Suprapubic skin (tissue), 4 donors: ENCODE measurements around the gene NF1. TPM values are rescaled to one million over a fixed set of nuclear protein-coding genes. Genes with fewer than 3 reads are reported as not detected.

Experiments
- DNase-seq, 2 donors: peaks; one replicate each; pipeline ENCODE4 v3.0.0-alpha.2; 2019; ENCODE audit warnings: low spot score in 2 of 2
- H3K27ac ChIP-seq: fragments of 200-600 bp; sonication (generic); one replicate; pipeline ENCODE4 v1.5.1; 2019
- H3K27me3 ChIP-seq: fragments of 200-600 bp; sonication (generic); one replicate; pipeline ENCODE4 v1.5.1; 2019
- H3K36me3 ChIP-seq: fragments of 200-600 bp; sonication (generic); one replicate; pipeline ENCODE4 v1.5.1; 2019
- H3K4me1 ChIP-seq: fragments of 200-600 bp; sonication (generic); one replicate; pipeline ENCODE4 v1.5.1; 2019
- H3K4me3 ChIP-seq: fragments of 200-600 bp; sonication (generic); one replicate; pipeline ENCODE4 v1.5.1; 2019; ENCODE audit warnings: mild to moderate bottlenecking
- H3K9me3 ChIP-seq: fragments of 200-600 bp; sonication (generic); one replicate; pipeline ENCODE4 v1.5.1; 2019
- CTCF ChIP-seq, 2 donors: fragments of 200-600 bp in 1 of 2; fragments of 450-650 bp in 1 of 2; sonication (generic) in 1 of 2; IDR thresholded peaks; one replicate each; pipeline ENCODE4 v1.5.1; 2016 to 2019; ENCODE audit warnings: antibody characterized with exemption in 2 of 2, mild to moderate bottlenecking in 1 of 2, moderate library complexity in 1 of 2
- EP300 ChIP-seq: sonication (generic); formaldehyde crosslinking; IDR thresholded peaks from one replicate; pipeline ENCODE4 v1.6.1; 2017; ENCODE audit warnings: antibody characterized with exemption
- POLR2A ChIP-seq, 2 donors: fragments of 450-650 bp; IDR thresholded peaks; one replicate each; pipeline ENCODE4 v1.6.1; 2017; ENCODE audit warnings: antibody characterized with exemption in 2 of 2, mild to moderate bottlenecking in 2 of 2, moderate library complexity in 2 of 2
- POLR2AphosphoS5 ChIP-seq, 3 donors: sonication (generic); formaldehyde crosslinking; IDR thresholded peaks; one replicate each; pipeline ENCODE4 v1.6.1; 2017; ENCODE audit warnings: antibody characterized with exemption in 3 of 3
- WGBS: methylation state at CpG from one replicate; pipeline ENCODE4 v1.1.5; 2018; 5-methylcytosine and 5-hydroxymethylcytosine counted together
- total RNA-seq, 4 donors: library from RNA; depleted of rRNA; stranded (reverse); fragments of >200 nt; gene quantifications; one replicate each; pipeline ENCODE4 v1.1.0, GENCODE V29; 2016

NF1 gene
- total RNA-seq, 4 donors from 2014 or later, result 32.3 to 113 (median 45.4) TPM

DNA sequence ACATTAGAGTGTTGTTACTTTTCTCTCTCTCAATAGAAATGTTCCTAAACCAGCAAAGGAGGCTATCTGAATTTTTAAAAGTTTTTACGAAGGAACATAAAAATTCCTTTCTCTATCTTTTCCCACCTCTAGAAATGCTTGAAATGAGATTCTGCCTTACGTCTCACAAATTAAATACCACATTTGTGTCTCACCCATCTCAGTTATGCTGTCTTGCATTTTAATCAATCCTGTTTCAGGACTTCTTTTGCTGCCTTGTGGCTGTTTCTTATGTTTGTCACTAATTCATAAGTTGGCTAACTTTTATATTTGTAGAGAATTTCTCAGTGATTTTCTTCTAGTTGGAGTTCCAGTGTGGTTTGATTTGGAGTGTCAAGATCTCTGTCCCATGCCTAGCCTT lies 198.8 kb downstream of the NF1 start:
- Histone ChIP-seq H3K4me3 (no peak overlapping the region), H3K27ac (no peak overlapping the region), H3K4me1 (peaks cover 3% of the 10 kb centered on the region), H3K27me3 (no peaks in the 10 kb centered on the region), H3K36me3 (no peaks in the 10 kb centered on the region), H3K9me3 (no peaks in the 10 kb centered on the region)
- TF ChIP-seq EP300, result no peak
- no peak for TF ChIP-seq CTCF (IDR thresholded peaks at IDR 0.05)
- TF ChIP-seq POLR2A (IDR thresholded peaks at IDR 0.05), result no peak
- TF ChIP-seq POLR2AphosphoS5 (IDR thresholded peaks at IDR 0.05), result no peak
- WGBS, result 97% methylated on average over 2 of the region's 2 CpGs
- no peak for DNase-seq

GRCh38 chr17:31294231-31294630 lies 199.5 kb downstream of the NF1 start:
- 93% methylated on average over 3 of the region's 3 CpGs for WGBS
- TF ChIP-seq CTCF (IDR thresholded peaks at IDR 0.05) (no peak), EP300 (no peak), POLR2AphosphoS5 (IDR thresholded peaks at IDR 0.05) (no peak), POLR2A (IDR thresholded peaks at IDR 0.05) (no peak)
- no peak for DNase-seq

GRCh38 chr17:31294820-31295488 lies 200.2 kb downstream of the NF1 start:
- H3K27ac ChIP-seq, result no peak overlapping the region
- no peaks in the 10 kb centered on the region for H3K27me3 ChIP-seq
- DNase-seq, result no peak
- 86% methylated on average over 3 of the region's 3 CpGs for WGBS
- TF ChIP-seq POLR2AphosphoS5 (IDR thresholded peaks at IDR 0.05), result no peak
- no peak for TF ChIP-seq EP300
- TF ChIP-seq POLR2A (IDR thresholded peaks at IDR 0.05), result no peak
- TF ChIP-seq CTCF (IDR thresholded peaks at IDR 0.05), result no peak
- peaks cover 3% of the 10 kb centered on the region for H3K4me1 ChIP-seq
- H3K36me3 ChIP-seq, result no peaks in the 10 kb centered on the region
- no peak overlapping the region for H3K4me3 ChIP-seq
- H3K9me3 ChIP-seq, result no peaks in the 10 kb centered on the region

More at GRCh38 chr17:31294231-31294630, 199.5 kb downstream of the NF1 start:
- H3K4me3 ChIP-seq, result no peak overlapping the region
- H3K4me1 ChIP-seq, result peaks cover 3% of the 10 kb centered on the region
- no peaks in the 10 kb centered on the region for H3K36me3 ChIP-seq
- H3K27ac ChIP-seq, result no peak overlapping the region
- no peaks in the 10 kb centered on the region for H3K27me3 ChIP-seq
- H3K9me3 ChIP-seq, result no peaks in the 10 kb centered on the region

- 76% methylated on average over 1 of the region's 1 CpG for WGBS
- Histone ChIP-seq H3K27ac (no peak overlapping the region), H3K4me3 (no peak overlapping the region), H3K36me3 (no peaks in the 10 kb centered on the region), H3K9me3 (no peaks in the 10 kb centered on the region), H3K4me1 (peaks cover 3% of the 10 kb centered on the region), H3K27me3 (no peaks in the 10 kb centered on the region)
- no peak for DNase-seq
- TF ChIP-seq CTCF (IDR thresholded peaks at IDR 0.05) (no peak), POLR2A (IDR thresholded peaks at IDR 0.05) (no peak), POLR2AphosphoS5 (IDR thresholded peaks at IDR 0.05) (no peak), EP300 (no peak)
These were observed 200.7 kb downstream of the NF1 start for GRCh38 chr17:31295489-31295871.

GRCh38 chr17:31296142-31296541 lies 201.4 kb downstream of the NF1 start:
- DNase-seq, result no peak
- H3K36me3 ChIP-seq, result no peaks in the 10 kb centered on the region
- peaks cover 3% of the 10 kb centered on the region for H3K4me1 ChIP-seq
- H3K27ac ChIP-seq, result no peak overlapping the region
- H3K4me3 ChIP-seq, result no peak overlapping the region
- WGBS, result 89% methylated on average over 2 of the region's 2 CpGs
- no peak for TF ChIP-seq CTCF (IDR thresholded peaks at IDR 0.05)
- TF ChIP-seq EP300, result no peak
- no peak for TF ChIP-seq POLR2A (IDR thresholded peaks at IDR 0.05)
- TF ChIP-seq POLR2AphosphoS5 (IDR thresholded peaks at IDR 0.05), result no peak
- H3K27me3 ChIP-seq, result no peaks in the 10 kb centered on the region
- H3K9me3 ChIP-seq, result no peaks in the 10 kb centered on the region
